ENCODE results near the gene FLOT1.
"Not testable (repeated sequence)": the region's sequence is repeated elsewhere in the genome, so short reads cannot be mapped to it uniquely, and the experiment has no call there.

Gene FLOT1

DNA sequence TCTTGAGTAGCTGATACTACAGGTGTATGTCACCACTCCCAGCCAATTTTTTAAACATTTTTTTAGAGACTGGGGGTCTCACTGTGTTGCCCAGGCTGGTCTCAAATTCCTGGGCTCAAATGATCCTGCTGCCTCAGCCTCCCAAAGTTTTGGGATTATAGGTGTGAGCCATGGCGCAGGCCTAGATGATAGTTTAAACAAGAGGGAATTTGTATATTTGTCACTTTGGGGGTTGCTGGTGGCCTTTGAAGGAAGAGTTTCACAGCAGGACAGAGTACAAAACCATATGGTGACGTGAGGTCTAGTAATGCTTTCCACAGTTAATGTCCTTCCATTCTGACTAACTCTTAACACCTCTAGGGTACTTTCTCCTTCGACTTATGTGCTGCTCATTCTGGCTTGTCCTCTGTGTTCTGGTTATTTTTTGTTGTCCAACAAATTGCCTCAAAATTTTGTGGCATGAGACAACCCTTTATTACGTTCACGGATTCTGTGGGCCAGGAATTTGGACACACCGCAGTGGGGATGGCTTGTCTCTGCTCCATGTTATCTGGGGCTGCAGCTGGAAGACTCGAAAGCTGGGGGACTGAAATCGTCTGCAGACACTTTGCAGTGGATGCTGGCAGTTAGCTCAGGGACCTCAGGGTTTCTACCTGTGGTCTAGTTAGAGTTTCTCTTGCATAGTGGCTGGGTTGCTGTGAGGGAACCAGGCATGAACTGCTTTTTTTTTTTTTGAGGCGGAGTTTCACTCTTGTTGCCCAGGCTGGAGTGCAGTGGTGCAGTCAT is 24.9 kb upstream of the FLOT1 start:
- DNase-seq, result no peak

- no peak for DNase-seq
These were observed 24.1 kb upstream of the FLOT1 start for GRCh38 chr6:30766461-30767157.

DNA sequence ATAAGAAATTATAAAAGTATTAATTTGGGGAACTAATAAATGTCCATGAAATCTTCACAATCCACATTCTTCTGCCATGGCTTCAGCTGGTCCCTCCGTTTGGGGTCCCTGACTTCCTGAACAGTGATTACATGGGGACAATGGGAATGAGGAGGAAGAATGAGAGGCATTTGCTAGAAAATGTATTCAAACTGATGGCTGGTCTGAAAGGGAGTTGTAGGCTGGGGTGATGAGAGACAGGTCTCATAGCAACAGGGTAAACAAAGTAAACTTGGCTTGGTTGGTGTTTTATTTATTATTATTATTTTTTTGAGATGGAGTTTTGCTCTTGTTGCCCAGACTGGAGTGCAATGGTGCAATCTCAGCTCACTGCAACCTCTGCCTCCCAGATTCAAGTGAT is 23.0 kb upstream of the FLOT1 start:
- not testable (repeated sequence) for DNase-seq

DNA sequence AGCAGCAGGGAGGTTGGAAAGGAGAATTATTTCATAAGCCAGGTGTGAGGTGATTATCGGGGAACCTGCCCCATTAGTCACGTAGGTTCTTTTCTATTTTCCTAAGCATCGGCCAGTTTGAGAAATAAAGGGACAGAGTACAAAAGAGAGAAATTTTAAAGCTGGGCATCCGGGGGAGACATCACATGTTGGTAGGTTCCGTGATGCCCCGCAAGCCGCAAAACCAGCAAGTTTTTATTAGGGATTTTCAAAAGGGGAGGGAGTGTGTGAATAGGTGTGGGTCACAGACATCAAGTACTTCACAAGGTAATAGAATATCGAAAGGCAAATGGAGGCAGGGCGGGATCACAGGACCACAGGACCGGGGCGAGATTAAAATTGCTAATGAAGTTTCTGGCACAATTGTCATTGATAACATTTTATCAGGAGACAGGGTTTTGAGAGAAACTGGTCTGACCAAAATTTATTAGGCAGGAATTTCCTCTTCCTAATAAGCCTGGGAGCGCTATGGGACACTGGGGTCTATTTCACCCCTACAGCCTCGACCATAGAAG is 22.1 kb upstream of the FLOT1 start:
- not testable (repeated sequence) for DNase-seq

DNA sequence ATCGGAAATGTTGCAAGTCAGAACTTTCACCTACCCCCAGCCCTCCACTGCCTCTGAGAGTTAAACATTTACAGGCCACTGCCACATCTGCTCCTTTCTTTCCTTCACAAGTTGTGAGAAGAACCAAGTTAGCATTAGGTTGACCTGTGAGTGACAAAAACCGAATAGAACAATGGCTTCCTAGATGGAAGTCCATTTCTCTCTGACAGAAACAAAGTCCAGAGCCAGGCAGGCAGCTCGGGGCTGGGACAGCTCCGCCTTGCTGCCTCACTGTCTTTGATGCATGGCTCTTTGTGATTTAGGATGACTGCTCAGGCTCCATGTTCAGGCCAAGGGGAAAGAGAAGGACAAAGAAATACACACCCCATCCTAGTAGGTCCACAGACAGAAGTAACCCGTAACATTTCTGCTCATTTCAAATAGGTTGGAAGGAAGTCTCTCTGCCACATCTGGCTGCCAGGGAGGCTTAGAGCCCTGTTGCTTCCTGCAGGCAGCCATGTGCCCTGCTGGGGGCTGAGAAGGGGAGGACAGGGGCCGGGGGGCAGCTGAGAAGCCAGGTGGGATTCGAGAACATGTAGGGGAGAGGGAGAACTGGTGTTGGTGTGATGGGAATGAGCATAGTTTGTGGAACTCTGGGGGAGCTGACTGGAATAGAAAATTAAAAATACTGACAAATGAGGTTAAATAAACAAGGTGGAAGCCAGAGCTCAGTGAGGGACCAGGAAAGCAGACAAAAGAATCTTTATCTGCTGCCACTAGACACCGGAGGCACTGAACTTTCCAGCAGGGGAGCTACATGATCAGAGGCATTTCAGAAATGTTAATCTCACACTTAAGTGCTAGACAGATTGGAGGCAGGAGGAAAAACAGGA is 21.4 kb upstream of the FLOT1 start:
- peak; percentile 36 for DNase-seq

GRCh38 chr6:30763155-30763617 is 20.7 kb upstream of the FLOT1 start:
- no peak for DNase-seq

GRCh38 chr6:30761791-30762429 is 19.4 kb upstream of the FLOT1 start:
- DNase-seq, result no peak

DNA sequence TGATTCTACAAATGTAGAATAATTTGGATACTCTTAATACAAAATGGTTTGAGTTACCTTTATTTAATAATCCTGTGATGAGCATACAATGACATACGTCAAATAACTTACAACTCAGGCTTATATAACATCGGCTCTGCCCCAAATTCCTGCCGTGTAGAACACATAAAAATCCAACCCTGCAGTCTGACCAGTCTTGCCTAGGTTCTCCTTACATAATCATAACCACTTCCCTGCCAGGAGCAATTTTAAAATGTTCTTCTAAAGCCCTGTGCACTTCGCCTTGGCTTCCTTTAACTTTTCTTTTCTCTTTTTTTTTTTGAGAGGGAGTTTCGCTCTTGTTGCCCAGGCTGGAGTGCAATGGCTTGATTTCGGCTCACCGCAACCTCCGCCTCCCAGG is 18.1 kb upstream of the FLOT1 start:
- no peak for DNase-seq

DNA sequence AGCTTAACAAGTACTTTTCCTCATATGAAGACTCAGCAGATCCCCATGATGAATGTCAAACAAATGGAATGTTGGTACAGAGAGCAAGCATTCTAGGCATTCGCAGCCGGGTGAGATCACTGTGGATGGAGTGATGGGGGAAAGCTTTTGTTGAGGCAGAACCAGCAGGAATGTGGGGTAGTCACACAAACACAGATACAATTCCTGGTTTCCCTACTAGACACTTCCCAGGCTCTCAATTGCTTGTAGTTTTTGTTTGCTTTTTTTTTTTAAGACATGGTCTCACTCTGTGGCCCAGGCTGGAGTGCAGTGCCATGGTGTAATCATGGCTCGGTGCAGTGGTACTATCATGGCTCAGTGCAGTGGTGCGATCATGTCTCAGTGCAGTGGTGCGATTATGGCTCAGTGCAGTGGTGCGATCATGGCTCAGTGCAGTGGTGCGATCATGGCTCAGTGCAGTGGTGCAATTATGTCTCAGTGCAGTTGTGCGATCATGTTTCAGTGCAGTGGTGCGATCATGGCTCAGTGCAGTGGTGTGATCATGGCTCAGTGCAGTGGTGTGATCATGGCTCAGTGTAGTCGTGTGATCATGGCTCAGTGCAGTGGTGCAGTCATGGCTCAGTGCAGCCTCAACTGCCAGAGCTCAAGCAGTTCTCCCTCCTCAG is 17.2 kb upstream of the FLOT1 start:
- DNase-seq, result no peak

GRCh38 chr6:30757261-30757904 is 14.9 kb upstream of the FLOT1 start:
- DNase-seq, result no peak

GRCh38 chr6:30756405-30757003 is 14.0 kb upstream of the FLOT1 start:
- not testable (repeated sequence) for DNase-seq

DNA sequence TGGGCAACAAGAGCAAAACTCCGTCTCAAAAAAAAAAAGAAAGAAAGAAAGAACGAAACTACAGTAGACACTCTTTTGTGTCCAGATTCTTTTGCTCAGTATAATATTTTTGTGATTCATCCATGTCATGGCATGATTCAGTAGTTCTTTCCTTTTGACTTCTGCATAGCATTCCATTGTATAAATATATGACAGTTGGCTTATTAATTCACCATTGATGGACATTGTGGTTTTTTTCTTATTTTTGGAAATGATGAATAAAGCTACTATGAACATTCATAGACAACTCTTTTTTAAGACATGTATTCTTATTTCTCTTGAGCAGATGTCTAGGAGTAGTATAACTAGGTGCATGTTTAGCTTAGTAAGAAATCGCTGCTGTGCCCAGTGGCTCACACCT is 12.1 kb upstream of the FLOT1 start:
- DNase-seq, result no peak

DNA sequence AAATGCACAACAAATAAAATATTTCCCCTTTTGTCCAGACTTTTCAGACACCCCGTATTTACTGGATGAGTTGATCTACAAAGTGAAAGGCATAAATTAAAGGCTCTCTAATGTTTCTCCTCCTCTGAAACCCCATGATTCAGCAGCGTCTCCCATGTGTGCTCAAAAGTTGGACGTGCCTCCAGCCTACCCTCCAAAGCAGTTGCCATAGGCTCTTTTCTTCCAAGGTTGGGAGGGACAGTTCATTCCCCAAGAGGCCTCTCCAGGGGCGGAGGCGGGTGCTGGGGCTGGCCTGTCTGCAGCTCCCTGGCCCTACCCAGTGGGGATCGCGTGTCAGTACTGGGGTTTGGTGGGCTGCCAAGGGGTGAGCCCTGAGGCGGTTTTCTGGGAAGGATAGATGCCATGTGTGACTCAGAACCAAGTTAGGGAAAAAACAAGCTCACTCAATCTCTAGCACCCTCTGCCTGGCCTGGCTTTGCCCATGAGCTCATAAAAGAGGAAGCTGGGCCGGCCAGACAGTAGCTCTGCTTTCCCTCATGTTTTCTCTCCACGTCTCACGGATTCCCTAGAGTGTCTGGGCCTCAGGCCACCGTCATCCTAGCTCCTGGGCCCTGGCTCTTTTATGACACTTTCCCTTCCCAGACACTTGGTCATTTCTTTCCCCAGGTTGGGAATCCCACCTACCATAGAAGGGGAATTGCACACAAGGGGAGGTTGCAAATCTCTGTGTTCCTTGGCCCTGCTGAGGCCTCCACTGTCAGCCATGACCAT is 9.9 kb upstream of the FLOT1 start:
- no peak for DNase-seq

DNA sequence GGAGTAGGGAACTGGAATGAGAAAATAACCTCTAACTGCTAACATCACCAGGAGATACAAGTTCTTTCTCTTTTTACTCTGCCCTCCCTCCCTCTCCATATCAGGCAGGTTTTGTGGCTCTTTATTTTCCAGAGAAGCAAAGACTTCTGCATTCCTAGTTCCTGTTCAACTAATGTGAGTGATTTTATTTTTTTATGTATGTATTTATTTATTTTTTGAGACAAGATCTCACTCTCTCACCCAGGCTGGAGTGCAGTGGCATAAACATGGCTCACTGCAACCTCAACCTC is 7.8 kb upstream of the FLOT1 start:
- DNase-seq, result no peak

DNA sequence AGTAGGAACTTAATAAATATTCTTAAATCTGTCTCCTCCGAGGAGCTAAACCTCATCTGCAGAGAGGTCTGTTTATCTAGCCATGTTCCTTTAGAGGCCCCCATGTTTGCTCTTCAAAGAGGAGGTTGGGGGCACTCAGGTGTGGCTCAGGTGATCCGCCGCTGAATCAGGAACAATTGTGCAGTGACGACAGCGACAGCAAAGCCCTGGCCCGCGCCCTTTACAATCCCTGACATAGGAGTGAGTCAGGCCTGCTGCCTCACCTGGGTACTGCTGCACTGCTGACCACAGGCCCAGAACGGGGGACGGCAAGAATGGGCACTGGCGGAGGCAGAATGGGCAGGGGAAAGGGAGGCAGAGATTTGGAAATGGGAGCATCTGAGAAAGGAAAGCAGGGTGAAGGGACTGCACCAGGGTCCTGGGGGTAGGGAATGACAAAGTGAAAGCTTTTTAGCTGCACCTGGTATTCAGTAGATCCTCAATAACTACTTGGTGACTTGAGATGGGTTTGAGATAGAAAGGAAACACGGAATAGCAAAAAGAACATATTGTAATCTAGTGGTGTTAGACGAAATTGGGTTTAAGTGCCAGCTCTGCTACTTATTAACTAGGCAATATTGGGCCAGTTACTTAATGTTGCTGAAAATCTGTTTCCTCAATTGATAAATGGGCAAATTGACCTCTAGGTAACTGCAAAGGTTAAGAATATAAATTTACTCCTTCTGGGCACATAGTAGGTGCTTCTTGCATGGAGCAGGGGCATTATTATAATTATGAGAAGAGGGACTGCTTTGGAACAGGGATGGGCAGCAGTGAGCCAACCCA is 7.3 kb upstream of the FLOT1 start:
- DNase-seq, result no peak

- DNase-seq, result no peak
These were observed 6.5 kb upstream of the FLOT1 start for GRCh38 chr6:30748851-30749540.

GRCh38 chr6:30747902-30748769 is 5.6 kb upstream of the FLOT1 start:
- no peak for DNase-seq

- DNase-seq, result no peak
These were observed 4.8 kb upstream of the FLOT1 start for GRCh38 chr6:30747300-30747687.
